ENCODE results near the gene LGI4. TPM values are rescaled to one million over a fixed set of nuclear protein-coding genes. Genes with fewer than 3 reads are reported as not detected.

LGI4 gene
- total RNA-seq, 1 experiment from 2014 or later, result 0.32 TPM

DNA sequence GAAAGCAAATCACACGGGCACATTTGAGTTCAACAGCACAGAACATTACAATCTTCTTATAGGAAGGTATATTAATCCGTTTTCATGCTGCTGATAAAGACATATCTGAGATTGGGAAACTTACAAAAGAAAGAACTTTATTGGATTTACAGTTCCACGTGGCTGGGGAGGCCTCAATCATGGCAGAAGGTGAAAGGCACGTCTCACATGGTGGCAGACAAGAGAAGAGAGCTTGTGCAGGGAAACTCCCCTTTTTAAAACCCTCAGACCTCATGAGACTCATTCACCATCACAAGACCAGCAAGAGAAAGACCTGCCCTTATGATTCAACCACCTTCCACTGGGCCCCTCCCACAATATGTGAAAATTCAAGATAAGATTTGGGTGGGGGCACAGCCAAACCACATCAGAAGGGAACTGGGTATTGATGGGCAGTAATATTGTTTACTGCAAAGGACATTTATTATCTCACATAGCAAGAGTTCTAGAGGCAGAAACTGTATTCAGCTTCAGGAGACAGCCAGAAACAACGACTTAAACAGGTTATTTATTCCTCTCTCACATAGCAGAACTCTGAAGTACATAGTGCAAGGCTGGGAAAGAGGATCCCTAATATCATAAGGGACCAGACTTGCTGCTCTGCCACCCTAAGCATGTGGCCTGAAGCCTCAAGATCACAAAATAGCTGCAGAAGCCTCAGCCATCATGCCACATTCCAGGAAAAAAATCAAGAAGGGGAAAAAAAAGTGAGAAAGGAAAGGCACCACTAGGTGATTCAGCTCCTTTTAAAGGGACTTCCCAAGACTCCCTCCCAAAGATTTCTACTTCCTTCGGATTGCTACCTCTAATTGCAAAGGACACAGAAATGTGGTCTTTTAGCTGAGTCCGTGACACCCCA, 42.8 kb upstream of the LGI4 start:
- BruUV-seq (replicated peaks), result no TSS peak
- no peak for DNase-seq (ENCODE audit: low read depth, low spot score)
- Histone ChIP-seq H3K27ac (ENCODE audit: low read depth, low read length) (no peak overlapping the region), H3K4me3 (replicated peaks in 1 of 2; ENCODE audit: low read depth in 1 of 2, low read length in 2 of 2) (no peak overlapping the region), H3K9ac (ENCODE audit: low read length) (no peak overlapping the region), H3K27me3 (ENCODE audit: insufficient read depth, low read length) (no peaks in the 10 kb centered on the region), H4K20me1 (ENCODE audit: insufficient read depth) (no peaks in the 10 kb centered on the region), H2AFZ (ENCODE audit: low read depth, low read length, poor library complexity, severe bottlenecking) (no peak overlapping the region), H3K4me1 (ENCODE audit: control insufficient read depth in 1 of 2, insufficient read depth in 2 of 2, low read length in 2 of 2) (peaks cover 5 to 24% of the 10 kb centered on the region in 2 experiments; a peak in 2 of 4 replicates), H3K9me3 (ENCODE audit: control insufficient read depth in 1 of 2, insufficient read depth in 1 of 2, low read depth in 1 of 2, low read length in 2 of 2) (no peaks in the 10 kb centered on the region), H3K4me2 (ENCODE audit: low read length) (no peak overlapping the region), H3K9me2 (ENCODE audit: insufficient read depth) (no peaks in the 10 kb centered on the region), H3K79me2 (ENCODE audit: insufficient read depth, low read length) (no peaks in the 10 kb centered on the region), H3K36me3 (ENCODE audit: control insufficient read depth in 1 of 2, insufficient read depth in 2 of 2, low read length in 2 of 2) (no peaks in the 10 kb centered on the region)
- TF ChIP-seq EGR1 (IDR thresholded peaks at IDR 0.05; ENCODE audit: low read depth) (no peak), RAD21 (IDR thresholded peaks at IDR 0.05; ENCODE audit: low read depth) (no peak), ZBTB33 (IDR thresholded peaks at IDR 0.05; ENCODE audit: extremely low read depth, insufficient replicate concordance, low read length) (no peak), JUND (IDR thresholded peaks at IDR 0.05) (no peak), SRF (IDR thresholded peaks at IDR 0.05; ENCODE audit: low read depth) (no peak), EZH2phosphoT487 (IDR thresholded peaks at IDR 0.05; ENCODE audit: borderline replicate concordance) (no peak), ZNF274 (IDR thresholded peaks at IDR 0.05; ENCODE audit: low read depth, low read length) (no peak), MAX (IDR thresholded peaks at IDR 0.05) (no peak), FOSL1 (IDR thresholded peaks at IDR 0.05; ENCODE audit: low read depth) (no peak), ZFX (IDR thresholded peaks at IDR 0.05) (no peak), CEBPB (IDR thresholded peaks at IDR 0.05; ENCODE audit: low read depth) (no peak), POLR2AphosphoS5 (IDR thresholded peaks at IDR 0.05; ENCODE audit: low read depth, low read length) (no peak), YY1 (IDR thresholded peaks at IDR 0.05; ENCODE audit: extremely low read depth, insufficient replicate concordance, low read depth, low read length) (no peak)
- TF ChIP-seq, protein P1, sequence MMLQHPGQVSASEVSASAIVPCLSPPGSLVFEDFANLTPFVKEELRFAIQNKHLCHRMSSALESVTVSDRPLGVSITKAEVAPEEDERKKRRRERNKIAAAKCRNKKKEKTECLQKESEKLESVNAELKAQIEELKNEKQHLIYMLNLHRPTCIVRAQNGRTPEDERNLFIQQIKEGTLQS (IDR thresholded peaks at IDR 0.05), result no peak
- TF ChIP-seq, protein P2, sequence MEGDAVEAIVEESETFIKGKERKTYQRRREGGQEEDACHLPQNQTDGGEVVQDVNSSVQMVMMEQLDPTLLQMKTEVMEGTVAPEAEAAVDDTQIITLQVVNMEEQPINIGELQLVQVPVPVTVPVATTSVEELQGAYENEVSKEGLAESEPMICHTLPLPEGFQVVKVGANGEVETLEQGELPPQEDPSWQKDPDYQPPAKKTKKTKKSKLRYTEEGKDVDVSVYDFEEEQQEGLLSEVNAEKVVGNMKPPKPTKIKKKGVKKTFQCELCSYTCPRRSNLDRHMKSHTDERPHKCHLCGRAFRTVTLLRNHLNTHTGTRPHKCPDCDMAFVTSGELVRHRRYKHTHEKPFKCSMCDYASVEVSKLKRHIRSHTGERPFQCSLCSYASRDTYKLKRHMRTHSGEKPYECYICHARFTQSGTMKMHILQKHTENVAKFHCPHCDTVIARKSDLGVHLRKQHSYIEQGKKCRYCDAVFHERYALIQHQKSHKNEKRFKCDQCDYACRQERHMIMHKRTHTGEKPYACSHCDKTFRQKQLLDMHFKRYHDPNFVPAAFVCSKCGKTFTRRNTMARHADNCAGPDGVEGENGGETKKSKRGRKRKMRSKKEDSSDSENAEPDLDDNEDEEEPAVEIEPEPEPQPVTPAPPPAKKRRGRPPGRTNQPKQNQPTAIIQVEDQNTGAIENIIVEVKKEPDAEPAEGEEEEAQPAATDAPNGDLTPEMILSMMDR (IDR thresholded peaks at IDR 0.05 in 2 of 3, conservative IDR thresholded peaks at IDR 0.05 in 1 of 3; ENCODE audit: borderline replicate concordance in 1 of 3, insufficient read depth in 1 of 3, low read depth in 2 of 3, low read length in 2 of 3), result no peak
- ATAC-seq, result no peak
- CTCF ChIA-PET, result no interaction called here
- intact Hi-C loops (cut with micrococcal nuclease), result no loop called here
- RAD21 ChIA-PET (ENCODE audit: low non-redundant PET in 1 of 2, low total read pairs in 2 of 2, uncharacterized antibody in 2 of 2, unreplicated experiment in 2 of 2), result no interaction called here
- POLR2A ChIA-PET, result interaction anchor here (1.8 kb wide), 1 partner anchor 10 kb away, joined by 3 read pairs; no protein-coding TSS in a partner anchor
